ENCODE results near the gene ZNF92. TPM values are rescaled to one million over a fixed set of nuclear protein-coding genes. Genes with fewer than 3 reads are reported as not detected.

The ZNF92 gene
- 10 to 100 TPM; 12.2 to 16.4 (median 14.6) TPM for total RNA-seq

- Histone ChIP-seq H3K4me1 (peaks cover 7 to 12% of the 10 kb centered on the region in 2 donors), H3K27me3 (no peaks in the 10 kb centered on the region), H3K9me3 (no peaks in the 10 kb centered on the region), H3K36me3 (no peaks in the 10 kb centered on the region), H3K4me3 (replicated peaks in 1 of 3) (peak within 1 kb of the TSS; percentile 64 to 80 (median 79)), H3K27ac (peak within 1 kb of the TSS; percentile 60 to 72 (median 70))
- DNase-seq: peak; percentile 98 to 99
- 0% methylated on average over 25 to 27 of the region's 44 CpGs for WGBS, 2 donors
- intact Hi-C loops (cut with DNase I): no loop called here
- TF ChIP-seq POLR2A (IDR thresholded peaks at IDR 0.05): peak in 1 of 2 donors; percentile 97
- TF ChIP-seq, protein P1, sequence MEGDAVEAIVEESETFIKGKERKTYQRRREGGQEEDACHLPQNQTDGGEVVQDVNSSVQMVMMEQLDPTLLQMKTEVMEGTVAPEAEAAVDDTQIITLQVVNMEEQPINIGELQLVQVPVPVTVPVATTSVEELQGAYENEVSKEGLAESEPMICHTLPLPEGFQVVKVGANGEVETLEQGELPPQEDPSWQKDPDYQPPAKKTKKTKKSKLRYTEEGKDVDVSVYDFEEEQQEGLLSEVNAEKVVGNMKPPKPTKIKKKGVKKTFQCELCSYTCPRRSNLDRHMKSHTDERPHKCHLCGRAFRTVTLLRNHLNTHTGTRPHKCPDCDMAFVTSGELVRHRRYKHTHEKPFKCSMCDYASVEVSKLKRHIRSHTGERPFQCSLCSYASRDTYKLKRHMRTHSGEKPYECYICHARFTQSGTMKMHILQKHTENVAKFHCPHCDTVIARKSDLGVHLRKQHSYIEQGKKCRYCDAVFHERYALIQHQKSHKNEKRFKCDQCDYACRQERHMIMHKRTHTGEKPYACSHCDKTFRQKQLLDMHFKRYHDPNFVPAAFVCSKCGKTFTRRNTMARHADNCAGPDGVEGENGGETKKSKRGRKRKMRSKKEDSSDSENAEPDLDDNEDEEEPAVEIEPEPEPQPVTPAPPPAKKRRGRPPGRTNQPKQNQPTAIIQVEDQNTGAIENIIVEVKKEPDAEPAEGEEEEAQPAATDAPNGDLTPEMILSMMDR (IDR thresholded peaks at IDR 0.05): no peak
These were observed at the start of gene ZNF92 for GRCh38 chr7:65373608-65374351. ZNF92 (plus strand) TSS chr7:65373855; CDS start chr7:65373998, 143 bp downstream.

DNA sequence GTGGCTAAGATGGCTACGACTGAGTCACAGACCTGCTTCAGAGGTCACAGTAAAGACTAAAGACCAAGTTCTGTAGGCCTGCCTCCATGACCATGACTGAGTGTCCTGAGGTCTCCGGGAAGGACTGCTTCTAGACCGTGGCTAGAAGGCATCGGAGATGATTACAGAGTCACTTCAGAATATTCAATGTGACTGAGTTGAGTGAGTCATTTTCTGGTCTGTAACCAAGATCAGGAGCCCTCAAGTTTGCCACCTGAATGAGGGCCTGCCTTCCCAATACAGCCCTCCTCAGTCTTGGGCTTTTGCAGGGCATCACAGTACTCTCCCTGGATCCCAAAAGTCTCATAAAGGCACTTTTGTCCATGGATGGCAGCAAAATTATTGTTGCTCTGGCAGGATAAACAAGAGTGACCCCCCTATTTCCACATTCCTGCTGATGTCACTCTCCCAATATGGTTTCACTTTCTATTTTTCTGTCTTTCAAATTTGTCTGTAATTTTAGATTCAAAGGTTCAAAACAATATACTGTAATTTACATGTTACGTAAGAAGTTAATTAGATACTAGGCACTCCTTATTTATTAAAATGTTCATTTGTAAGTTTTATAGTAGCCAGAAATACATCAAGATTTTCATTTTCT lies 47.7 kb upstream of the ZNF92 start:
- intact Hi-C loops (cut with DNase I): no loop called here
- WGBS, 2 donors: 77 to 90% methylated on average over 5 of the region's 5 CpGs
- no peaks in the 10 kb centered on the region for H3K9me3 ChIP-seq
- no peaks in the 10 kb centered on the region for H3K27me3 ChIP-seq
- H3K4me3 ChIP-seq (replicated peaks in 1 of 3): no peak overlapping the region
- no peak for TF ChIP-seq POLR2A (IDR thresholded peaks at IDR 0.05)
- TF ChIP-seq, protein P1 (IDR thresholded peaks at IDR 0.05): no peak
- peaks cover 4 to 9% of the 10 kb centered on the region in 2 donors for H3K4me1 ChIP-seq
- H3K36me3 ChIP-seq: no peaks in the 10 kb centered on the region
- no peak for DNase-seq
- H3K27ac ChIP-seq: no peak overlapping the region

GRCh38 chr7:65338346-65338745 lies 35.3 kb upstream of the ZNF92 start:
- intact Hi-C loops (cut with DNase I): no loop called here
- Histone ChIP-seq H3K9me3 (no peaks in the 10 kb centered on the region), H3K36me3 (no peaks in the 10 kb centered on the region), H3K4me3 (replicated peaks in 1 of 3) (no peak overlapping the region), H3K4me1 (no peaks in the 10 kb centered on the region), H3K27ac (no peak overlapping the region), H3K27me3 (no peaks in the 10 kb centered on the region)
- TF ChIP-seq POLR2A (IDR thresholded peaks at IDR 0.05): no peak
- TF ChIP-seq, protein P1 (IDR thresholded peaks at IDR 0.05): no peak
- DNase-seq: no peak
- WGBS, 2 donors: 67 to 79% methylated on average over 2 of the region's 2 CpGs

DNA sequence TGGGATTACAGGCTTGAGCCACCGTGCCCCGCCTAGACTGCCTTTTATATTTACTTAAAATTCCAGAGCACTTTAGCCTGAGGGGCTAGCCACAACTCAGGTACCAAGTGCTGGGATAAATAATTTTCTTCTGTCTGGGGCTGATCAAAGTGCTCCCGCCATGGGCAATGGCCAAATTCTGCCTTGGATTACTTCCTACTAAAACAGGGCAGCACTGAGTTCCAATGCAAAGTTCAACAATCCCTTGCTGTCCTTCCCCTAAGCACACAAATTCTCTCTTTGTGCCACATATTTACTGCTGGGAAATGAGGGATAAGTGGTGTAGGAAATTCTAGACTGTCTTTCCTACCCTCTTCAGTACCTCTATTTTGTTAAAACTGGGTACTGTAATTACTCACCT lies 34.4 kb upstream of the ZNF92 start:
- TF ChIP-seq, protein P1 (IDR thresholded peaks at IDR 0.05): no peak
- no peak for TF ChIP-seq POLR2A (IDR thresholded peaks at IDR 0.05)
- DNase-seq: no peak
- Histone ChIP-seq H3K27me3 (no peaks in the 10 kb centered on the region), H3K4me3 (replicated peaks in 1 of 3) (no peak overlapping the region), H3K4me1 (no peaks in the 10 kb centered on the region), H3K27ac (no peak overlapping the region), H3K36me3 (no peaks in the 10 kb centered on the region), H3K9me3 (no peaks in the 10 kb centered on the region)
- 87 to 95% methylated on average over 3 of the region's 3 CpGs for WGBS, 2 donors
- intact Hi-C loops (cut with DNase I): no loop called here
